Measurements from ENCODE around the gene CKAP5.

CKAP5 gene

DNA sequence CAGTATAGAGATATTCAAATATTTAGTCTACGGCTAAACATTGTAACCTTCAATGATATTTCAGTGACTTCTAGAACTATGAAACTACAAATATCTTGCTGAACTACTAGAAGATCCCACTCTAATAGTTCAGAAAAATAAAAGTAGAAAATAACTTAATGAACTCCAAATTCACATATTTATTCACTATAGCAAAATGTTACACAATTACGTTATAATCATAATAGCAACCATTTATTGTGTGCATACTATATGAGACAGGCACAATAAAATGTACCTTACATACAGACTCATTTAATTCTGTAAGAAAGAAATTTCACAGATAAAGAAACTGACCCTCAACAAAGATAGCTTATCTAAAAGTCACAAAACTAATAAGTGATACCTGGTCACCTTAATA lies 69.2 kb downstream of the CKAP5 start:
- TF ChIP-seq, protein P1, sequence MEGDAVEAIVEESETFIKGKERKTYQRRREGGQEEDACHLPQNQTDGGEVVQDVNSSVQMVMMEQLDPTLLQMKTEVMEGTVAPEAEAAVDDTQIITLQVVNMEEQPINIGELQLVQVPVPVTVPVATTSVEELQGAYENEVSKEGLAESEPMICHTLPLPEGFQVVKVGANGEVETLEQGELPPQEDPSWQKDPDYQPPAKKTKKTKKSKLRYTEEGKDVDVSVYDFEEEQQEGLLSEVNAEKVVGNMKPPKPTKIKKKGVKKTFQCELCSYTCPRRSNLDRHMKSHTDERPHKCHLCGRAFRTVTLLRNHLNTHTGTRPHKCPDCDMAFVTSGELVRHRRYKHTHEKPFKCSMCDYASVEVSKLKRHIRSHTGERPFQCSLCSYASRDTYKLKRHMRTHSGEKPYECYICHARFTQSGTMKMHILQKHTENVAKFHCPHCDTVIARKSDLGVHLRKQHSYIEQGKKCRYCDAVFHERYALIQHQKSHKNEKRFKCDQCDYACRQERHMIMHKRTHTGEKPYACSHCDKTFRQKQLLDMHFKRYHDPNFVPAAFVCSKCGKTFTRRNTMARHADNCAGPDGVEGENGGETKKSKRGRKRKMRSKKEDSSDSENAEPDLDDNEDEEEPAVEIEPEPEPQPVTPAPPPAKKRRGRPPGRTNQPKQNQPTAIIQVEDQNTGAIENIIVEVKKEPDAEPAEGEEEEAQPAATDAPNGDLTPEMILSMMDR (IDR thresholded peaks at IDR 0.05; ENCODE audit: borderline replicate concordance, insufficient read depth, low read depth, low read length): no peak
- H3K4me3 ChIP-seq (ENCODE audit: low read depth, low read length): no peak overlapping the region

DNA sequence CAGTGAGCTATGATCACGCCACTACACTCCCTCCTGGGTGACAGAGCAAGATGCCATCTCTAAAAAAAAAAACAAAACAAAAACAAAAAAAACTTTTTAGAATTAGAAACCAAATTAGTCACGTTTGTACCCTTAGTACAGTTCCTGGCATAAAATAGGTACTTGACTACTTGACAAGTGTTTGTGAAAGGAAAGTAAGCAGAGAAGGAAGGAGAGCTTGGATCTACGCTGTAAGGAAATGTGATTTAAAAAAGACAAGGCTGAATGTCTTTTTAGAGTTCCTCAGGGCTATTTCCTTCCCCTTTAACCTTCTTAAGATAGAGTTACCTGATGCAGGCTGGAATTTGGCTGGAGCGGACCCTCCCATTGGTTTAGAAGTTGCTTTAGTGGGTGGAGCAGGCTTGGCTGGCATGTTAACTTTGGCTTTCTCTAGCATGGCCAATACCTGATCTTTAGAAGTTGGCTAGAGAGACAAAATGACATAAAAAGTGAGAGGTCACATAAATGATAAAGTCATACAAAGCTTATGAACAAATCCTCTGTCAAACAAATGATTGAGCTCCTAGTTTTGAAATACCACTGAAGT lies 76.4 kb downstream of the CKAP5 start:
- TF ChIP-seq, protein P1 (IDR thresholded peaks at IDR 0.05; ENCODE audit: borderline replicate concordance, insufficient read depth, low read depth, low read length): no peak

GRCh38 chr11:46766656-46767055 lies 79.4 kb downstream of the CKAP5 start:
- H3K4me3 ChIP-seq (ENCODE audit: low read depth, low read length): no peak overlapping the region
- TF ChIP-seq, protein P1 (IDR thresholded peaks at IDR 0.05; ENCODE audit: borderline replicate concordance, insufficient read depth, low read depth, low read length): no peak

More for the DNA sequence above, 76.4 kb downstream of the CKAP5 start:
- H3K4me3 ChIP-seq (ENCODE audit: low read depth, low read length): no peak overlapping the region

DNA sequence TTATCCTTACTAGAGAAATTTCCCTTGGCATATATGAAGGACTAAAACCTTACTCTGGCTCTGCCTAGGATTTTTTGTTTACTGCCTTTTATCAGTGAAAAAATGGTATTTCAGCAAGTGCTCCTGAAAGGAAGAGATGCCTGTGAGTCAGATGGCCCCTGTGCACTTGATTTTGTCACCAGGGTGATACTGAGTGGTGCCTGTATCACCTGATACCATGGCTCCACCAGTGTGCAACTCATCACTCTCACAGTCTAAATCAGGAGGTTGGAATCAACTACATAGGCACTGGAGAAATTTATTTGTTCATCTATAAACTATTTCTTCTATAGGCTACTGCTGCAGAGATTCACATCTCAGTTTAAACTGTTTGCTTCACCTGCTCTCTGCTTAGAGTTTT lies 83.8 kb downstream of the CKAP5 start:
- no peak overlapping the region for H3K4me3 ChIP-seq (ENCODE audit: low read depth, low read length)
- TF ChIP-seq, protein P1 (IDR thresholded peaks at IDR 0.05; ENCODE audit: borderline replicate concordance, insufficient read depth, low read depth, low read length): no peak

DNA sequence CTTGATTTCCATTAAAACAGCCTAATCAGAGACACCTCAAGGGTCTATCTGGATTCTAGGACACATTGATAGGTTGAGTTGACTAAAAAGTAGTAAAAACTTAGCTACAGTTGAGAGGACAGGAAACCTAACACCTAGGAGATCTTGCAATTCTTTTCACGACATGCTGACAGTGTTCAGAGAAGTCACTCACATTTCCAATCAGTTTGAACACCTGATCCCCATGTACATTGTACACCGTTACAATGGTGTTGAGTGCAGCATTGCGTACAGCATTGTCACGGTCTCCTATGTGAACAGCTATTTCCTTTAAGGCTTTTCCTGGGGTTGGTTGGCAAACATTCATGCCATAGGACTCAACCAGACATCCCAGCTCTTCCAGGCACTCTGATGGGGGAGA lies 84.3 kb downstream of the CKAP5 start:
- TF ChIP-seq, protein P1 (IDR thresholded peaks at IDR 0.05; ENCODE audit: borderline replicate concordance, insufficient read depth, low read depth, low read length): no peak
- H3K4me3 ChIP-seq (ENCODE audit: low read depth, low read length): no peak overlapping the region

GRCh38 chr11:46760429-46761128 lies 85.5 kb downstream of the CKAP5 start:
- no peak overlapping the region for H3K4me3 ChIP-seq (ENCODE audit: low read depth, low read length)
- TF ChIP-seq, protein P1 (IDR thresholded peaks at IDR 0.05; ENCODE audit: borderline replicate concordance, insufficient read depth, low read depth, low read length): no peak

GRCh38 chr11:46759196-46759595 lies 86.9 kb downstream of the CKAP5 start:
- TF ChIP-seq, protein P1 (IDR thresholded peaks at IDR 0.05; ENCODE audit: borderline replicate concordance, insufficient read depth, low read depth, low read length): no peak
- H3K4me3 ChIP-seq (ENCODE audit: low read depth, low read length): no peak overlapping the region
